HG02938 (cell line): ENCODE data around the gene PRSS12.

Source experiments
- ATAC-seq: cut with Tn5 transposase; IDR thresholded peaks from one replicate; pipeline ENCODE4 v1.9.1; 2021; ENCODE audit warnings: mild to moderate bottlenecking, moderate library complexity; ENCODE audit not compliant: unreplicated experiment

PRSS12 gene

GRCh38 chr4:118356731-118357130, 3.9 kb upstream of the PRSS12 start:
- no peak for ATAC-seq

GRCh38 chr4:118356111-118356510, 3.3 kb upstream of the PRSS12 start:
- no peak for ATAC-seq

- ATAC-seq: no peak
These were observed 2.1 kb upstream of the PRSS12 start for GRCh38 chr4:118354913-118355312.

GRCh38 chr4:118353534-118354030, 779 bp upstream of the PRSS12 start:
- ATAC-seq: no peak

GRCh38 chr4:118351851-118352827, 664 bp downstream of the PRSS12 start:
- peak; percentile 18 for ATAC-seq

- ATAC-seq: no peak
These were observed 1.8 kb downstream of the PRSS12 start for GRCh38 chr4:118350961-118351360.

- ATAC-seq: no peak
These were observed 3.9 kb downstream of the PRSS12 start for GRCh38 chr4:118348886-118349285.

GRCh38 chr4:118346495-118346894, 6.3 kb downstream of the PRSS12 start:
- ATAC-seq: no peak

GRCh38 chr4:118345813-118346212, 7.0 kb downstream of the PRSS12 start:
- no peak for ATAC-seq

GRCh38 chr4:118344801-118345200, 8.0 kb downstream of the PRSS12 start:
- no peak for ATAC-seq

- no peak for ATAC-seq
These were observed 9.3 kb downstream of the PRSS12 start for GRCh38 chr4:118343501-118343900.

GRCh38 chr4:118340109-118340508, 12.7 kb downstream of the PRSS12 start:
- ATAC-seq: no peak

GRCh38 chr4:118338981-118339765, 13.6 kb downstream of the PRSS12 start:
- ATAC-seq: no peak

- ATAC-seq: no peak
These were observed 14.3 kb downstream of the PRSS12 start for GRCh38 chr4:118338518-118338917.

- ATAC-seq: no peak
These were observed 14.8 kb downstream of the PRSS12 start for GRCh38 chr4:118337954-118338353.

- ATAC-seq: no peak
These were observed 17.0 kb downstream of the PRSS12 start for GRCh38 chr4:118335774-118336173.

GRCh38 chr4:118335324-118335723, 17.5 kb downstream of the PRSS12 start:
- no peak for ATAC-seq

GRCh38 chr4:118331352-118331751, 21.5 kb downstream of the PRSS12 start:
- ATAC-seq: no peak

GRCh38 chr4:118329849-118330248, 23.0 kb downstream of the PRSS12 start:
- ATAC-seq: no peak

GRCh38 chr4:118327554-118328241, 25.1 kb downstream of the PRSS12 start:
- ATAC-seq: no peak

GRCh38 chr4:118326585-118326984, 26.2 kb downstream of the PRSS12 start:
- ATAC-seq: no peak
